Measurements from ENCODE around the gene KITLG. TPM values are rescaled to one million over a fixed set of nuclear protein-coding genes. Genes with fewer than 3 reads are reported as not detected.

The KITLG gene
- total and polyA plus RNA-seq, 12 donors = 3.6 to 20.5 (median 8.6) TPM

DNA sequence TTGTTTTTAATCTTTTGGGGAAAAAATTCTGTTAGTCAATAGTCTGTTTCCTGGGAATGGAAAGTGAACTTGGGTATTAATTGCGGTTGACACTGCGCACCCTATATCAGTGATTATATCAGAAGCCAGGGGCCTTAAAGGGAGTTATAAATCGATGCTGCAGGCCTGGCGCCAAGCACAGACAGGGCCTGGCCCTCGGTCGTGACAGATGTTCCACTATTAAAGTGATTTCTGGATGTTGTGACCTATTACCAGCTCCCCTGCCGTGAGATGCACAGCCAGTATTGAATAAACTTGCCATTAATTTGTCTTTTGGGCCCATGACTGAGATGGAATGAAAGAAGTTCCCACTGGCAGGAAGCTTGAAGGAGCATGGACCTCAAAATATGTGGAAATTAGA lies 45.1 kb upstream of the KITLG start:
- H3K36me3 ChIP-seq = no peaks in the 10 kb centered on the region
- DNase-seq = no peak
- no peak for ATAC-seq
- H3K9me3 ChIP-seq = peaks cover 0 to 5% (median 0%) of the 10 kb centered on the region in 11 donors
- no peak for TF ChIP-seq CTCF (IDR thresholded peaks at IDR 0.05)
- no peak overlapping the region for H3K4me3 ChIP-seq
- intact Hi-C loops (cut with DNase I) = no loop called here
- no peak overlapping the region for H3K27ac ChIP-seq
- H3K4me1 ChIP-seq = peaks cover 0 to 6% (median 0%) of the 10 kb centered on the region in 9 donors
- WGBS, 2 donors = 78 to 81% methylated on average over 7 of the region's 7 CpGs
- no peaks in the 10 kb centered on the region for H3K27me3 ChIP-seq

DNA sequence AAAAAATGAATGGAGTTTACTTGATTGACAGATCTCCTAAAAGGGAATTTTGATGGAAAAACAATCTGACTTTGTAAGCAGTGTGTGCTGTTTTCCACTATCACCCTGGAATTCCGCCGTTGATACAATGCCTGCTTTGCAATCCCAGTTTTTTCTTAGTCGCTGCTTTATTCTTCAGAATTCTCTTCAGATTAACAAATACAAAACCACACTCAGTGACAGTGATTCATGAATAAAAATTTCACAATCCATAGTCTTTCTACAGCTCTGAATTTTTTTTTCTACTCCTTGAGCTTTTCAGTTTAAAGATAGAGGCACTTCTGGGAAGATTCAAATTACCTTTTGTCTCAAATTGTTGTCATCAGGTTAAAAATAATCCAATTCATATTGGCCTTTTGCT lies 44.6 kb upstream of the KITLG start:
- H3K4me1 ChIP-seq = peaks cover 0 to 6% (median 0%) of the 10 kb centered on the region in 9 donors
- intact Hi-C loops (cut with DNase I) = no loop called here
- no peak overlapping the region for H3K4me3 ChIP-seq
- no peaks in the 10 kb centered on the region for H3K36me3 ChIP-seq
- WGBS, 2 donors = 69 to 70% methylated on average over 3 of the region's 3 CpGs
- peaks cover 0 to 5% (median 0%) of the 10 kb centered on the region in 11 donors for H3K9me3 ChIP-seq
- H3K27ac ChIP-seq = no peak overlapping the region
- TF ChIP-seq CTCF (IDR thresholded peaks at IDR 0.05) = no peak
- H3K27me3 ChIP-seq = no peaks in the 10 kb centered on the region
- DNase-seq (no peak), ATAC-seq (no peak)

GRCh38 chr12:88623777-88624548 lies 43.7 kb upstream of the KITLG start:
- ATAC-seq (no peak), DNase-seq (no peak)
- no peaks in the 10 kb centered on the region for H3K27me3 ChIP-seq
- peaks cover 0 to 6% (median 0%) of the 10 kb centered on the region in 9 donors for H3K4me1 ChIP-seq
- H3K4me3 ChIP-seq = no peak overlapping the region
- 83 to 86% methylated on average over 3 of the region's 3 CpGs for WGBS, 2 donors
- no peak for TF ChIP-seq CTCF (IDR thresholded peaks at IDR 0.05)
- no peak overlapping the region for H3K27ac ChIP-seq
- intact Hi-C loops (cut with DNase I) = no loop called here
- H3K36me3 ChIP-seq = no peaks in the 10 kb centered on the region
- peaks cover 0 to 5% (median 0%) of the 10 kb centered on the region in 11 donors for H3K9me3 ChIP-seq

DNA sequence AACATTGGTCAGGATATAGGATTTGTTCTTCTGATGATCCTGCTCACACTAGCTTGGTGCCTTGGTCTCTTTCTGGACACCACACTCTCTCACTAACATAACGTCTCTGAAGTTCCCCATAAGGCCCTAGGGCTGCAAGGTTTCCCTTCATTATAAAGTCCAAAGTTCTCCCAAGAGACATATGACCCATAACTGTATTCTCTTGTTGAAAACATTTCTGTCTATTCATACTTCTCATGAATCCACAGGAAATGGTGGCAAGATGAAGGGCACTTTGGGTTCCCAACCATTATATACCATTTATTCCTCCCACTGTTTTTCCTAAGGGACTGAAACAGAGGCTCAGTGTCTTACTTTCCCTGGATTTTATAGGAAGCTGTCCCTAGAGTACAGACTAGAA lies 37.1 kb upstream of the KITLG start:
- ATAC-seq (no peak), DNase-seq (no peak)
- Histone ChIP-seq H3K9me3 (peaks cover 0 to 8% (median 0%) of the 10 kb centered on the region in 11 donors), H3K4me3 (no peak overlapping the region), H3K27me3 (no peaks in the 10 kb centered on the region), H3K36me3 (no peaks in the 10 kb centered on the region), H3K4me1 (no peaks in the 10 kb centered on the region), H3K27ac (no peak overlapping the region)
- WGBS, 2 donors = 85 to 87% methylated on average over 1 of the region's 1 CpG
- TF ChIP-seq CTCF (IDR thresholded peaks at IDR 0.05) = no peak
- intact Hi-C loops (cut with DNase I) = no loop called here

All from heart right ventricle (tissue), 16 donors.